Ishikawa (cell line): Measurements from ENCODE around the gene CTTN.

ENCODE experiments used
- CEBPB ChIP-seq: IDR thresholded peaks from 2 replicates; pipeline ENCODE4 v1.6.1; 2012
- CREB1 ChIP-seq: IDR thresholded peaks from 2 replicates; pipeline ENCODE4 v1.6.1; 2012; ENCODE audit warnings: low read depth
- EGR1 ChIP-seq: IDR thresholded peaks from 2 replicates; pipeline ENCODE4 v1.6.1; 2012
- EP300 ChIP-seq: IDR thresholded peaks from 2 replicates; pipeline ENCODE4 v1.6.1; 2012; ENCODE audit warnings: borderline replicate concordance
- FOXM1 ChIP-seq: IDR thresholded peaks from 2 replicates; pipeline ENCODE4 v1.6.1; 2012; ENCODE audit warnings: low read depth, borderline replicate concordance
- NFIC ChIP-seq: IDR thresholded peaks from 2 replicates; pipeline ENCODE4 v1.6.1; 2012
- RAD21 ChIP-seq: IDR thresholded peaks from 2 replicates; pipeline ENCODE4 v1.6.1; 2012; ENCODE audit warnings: low read depth
- TAF1 ChIP-seq: IDR thresholded peaks from 2 replicates; pipeline ENCODE4 v1.6.1; 2012; ENCODE audit warnings: low read depth, mild to moderate bottlenecking
- TCF12 ChIP-seq: IDR thresholded peaks from 2 replicates; pipeline ENCODE4 v1.6.1; 2012; ENCODE audit warnings: low read depth
- TEAD4 ChIP-seq: IDR thresholded peaks from 2 replicates; pipeline ENCODE4 v1.6.1; 2012
- YY1 ChIP-seq: IDR thresholded peaks from 2 replicates; pipeline ENCODE4 v1.6.1; 2012; ENCODE audit warnings: low read depth
- ZBTB7A ChIP-seq: IDR thresholded peaks from 2 replicates; pipeline ENCODE4 v1.6.1; 2012; ENCODE audit warnings: low read depth
- TF ChIP-seq, protein P1 (sequence below): IDR thresholded peaks from 2 replicates; pipeline ENCODE4 v1.6.1; 2012
- TF ChIP-seq, protein P2 (sequence below): IDR thresholded peaks from 2 replicates; pipeline ENCODE4 v1.6.1; 2012
- TF ChIP-seq, protein P3 (sequence below): IDR thresholded peaks from 2 replicates; pipeline ENCODE4 v1.6.1; 2012; ENCODE audit warnings: low read depth, mild to moderate bottlenecking

The CTTN gene

DNA sequence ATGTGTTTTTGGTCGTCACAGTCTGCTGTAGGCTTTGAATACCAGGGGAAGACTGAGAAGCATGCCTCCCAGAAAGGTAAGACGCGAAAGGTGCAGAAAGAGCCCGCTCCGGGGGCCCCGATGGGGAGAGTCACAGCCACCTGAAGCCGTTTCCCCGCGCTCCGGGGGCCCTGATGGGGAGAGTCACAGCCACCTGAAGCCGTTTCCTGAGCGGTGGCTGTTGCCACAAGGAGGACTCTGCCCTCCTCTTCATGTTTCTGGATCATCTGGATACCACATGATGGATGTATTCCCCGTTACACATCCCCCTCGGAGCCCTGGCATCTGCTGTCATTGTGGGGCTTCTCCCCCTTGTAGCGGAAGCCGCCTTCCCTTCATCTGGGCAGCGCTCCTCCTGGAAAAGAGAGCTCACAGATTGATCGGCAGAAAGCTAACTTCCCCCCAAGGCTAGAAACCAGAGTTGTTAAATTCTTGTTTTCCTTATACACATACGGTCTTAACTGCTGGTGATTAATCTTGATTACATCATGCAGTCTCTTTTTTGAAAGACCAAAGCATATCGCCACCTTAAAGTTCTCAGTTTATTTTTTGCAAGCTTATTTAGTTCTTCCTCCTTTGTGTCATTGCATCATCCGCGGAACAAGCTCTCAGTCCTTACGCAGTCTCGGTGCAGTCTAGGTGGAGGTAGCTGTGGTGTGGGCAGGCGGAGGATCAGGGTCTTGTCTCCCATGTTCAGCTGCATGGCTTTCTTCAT is 17.5 kb downstream of the CTTN start:
- TF ChIP-seq RAD21: no peak
- TF ChIP-seq EGR1: no peak
- no peak for TF ChIP-seq FOXM1
- no peak for TF ChIP-seq CEBPB
- no peak for TF ChIP-seq TAF1

DNA sequence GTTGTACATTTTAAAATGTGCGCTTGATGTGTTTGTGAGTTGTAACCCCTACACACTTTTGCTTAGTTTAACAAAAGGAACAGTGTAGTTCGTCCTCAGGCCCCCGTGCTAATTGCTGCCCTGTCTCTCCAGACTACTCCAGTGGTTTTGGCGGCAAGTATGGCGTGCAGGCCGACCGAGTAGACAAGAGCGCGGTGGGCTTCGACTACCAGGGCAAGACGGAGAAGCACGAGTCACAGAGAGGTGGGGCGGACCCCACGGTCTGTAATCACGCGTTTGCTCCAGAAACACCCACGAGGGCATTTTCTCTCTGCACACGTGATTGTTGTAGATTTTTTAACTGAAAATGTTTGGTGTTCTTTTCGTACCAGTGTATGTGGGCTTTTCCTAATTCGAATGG is 18.6 kb downstream of the CTTN start:
- TF ChIP-seq ZBTB7A (no peak), FOXM1 (no peak), CEBPB (no peak), YY1 (no peak), TEAD4 (no peak), CREB1 (no peak), TCF12 (no peak), RAD21 (no peak), EP300 (no peak), NFIC (no peak), EGR1 (no peak), TAF1 (no peak)
- TF ChIP-seq, protein P1, sequence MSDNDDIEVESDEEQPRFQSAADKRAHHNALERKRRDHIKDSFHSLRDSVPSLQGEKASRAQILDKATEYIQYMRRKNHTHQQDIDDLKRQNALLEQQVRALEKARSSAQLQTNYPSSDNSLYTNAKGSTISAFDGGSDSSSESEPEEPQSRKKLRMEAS: no peak
- TF ChIP-seq, protein P2, sequence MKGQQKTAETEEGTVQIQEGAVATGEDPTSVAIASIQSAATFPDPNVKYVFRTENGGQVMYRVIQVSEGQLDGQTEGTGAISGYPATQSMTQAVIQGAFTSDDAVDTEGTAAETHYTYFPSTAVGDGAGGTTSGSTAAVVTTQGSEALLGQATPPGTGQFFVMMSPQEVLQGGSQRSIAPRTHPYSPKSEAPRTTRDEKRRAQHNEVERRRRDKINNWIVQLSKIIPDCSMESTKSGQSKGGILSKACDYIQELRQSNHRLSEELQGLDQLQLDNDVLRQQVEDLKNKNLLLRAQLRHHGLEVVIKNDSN: no peak
- TF ChIP-seq, protein P3, sequence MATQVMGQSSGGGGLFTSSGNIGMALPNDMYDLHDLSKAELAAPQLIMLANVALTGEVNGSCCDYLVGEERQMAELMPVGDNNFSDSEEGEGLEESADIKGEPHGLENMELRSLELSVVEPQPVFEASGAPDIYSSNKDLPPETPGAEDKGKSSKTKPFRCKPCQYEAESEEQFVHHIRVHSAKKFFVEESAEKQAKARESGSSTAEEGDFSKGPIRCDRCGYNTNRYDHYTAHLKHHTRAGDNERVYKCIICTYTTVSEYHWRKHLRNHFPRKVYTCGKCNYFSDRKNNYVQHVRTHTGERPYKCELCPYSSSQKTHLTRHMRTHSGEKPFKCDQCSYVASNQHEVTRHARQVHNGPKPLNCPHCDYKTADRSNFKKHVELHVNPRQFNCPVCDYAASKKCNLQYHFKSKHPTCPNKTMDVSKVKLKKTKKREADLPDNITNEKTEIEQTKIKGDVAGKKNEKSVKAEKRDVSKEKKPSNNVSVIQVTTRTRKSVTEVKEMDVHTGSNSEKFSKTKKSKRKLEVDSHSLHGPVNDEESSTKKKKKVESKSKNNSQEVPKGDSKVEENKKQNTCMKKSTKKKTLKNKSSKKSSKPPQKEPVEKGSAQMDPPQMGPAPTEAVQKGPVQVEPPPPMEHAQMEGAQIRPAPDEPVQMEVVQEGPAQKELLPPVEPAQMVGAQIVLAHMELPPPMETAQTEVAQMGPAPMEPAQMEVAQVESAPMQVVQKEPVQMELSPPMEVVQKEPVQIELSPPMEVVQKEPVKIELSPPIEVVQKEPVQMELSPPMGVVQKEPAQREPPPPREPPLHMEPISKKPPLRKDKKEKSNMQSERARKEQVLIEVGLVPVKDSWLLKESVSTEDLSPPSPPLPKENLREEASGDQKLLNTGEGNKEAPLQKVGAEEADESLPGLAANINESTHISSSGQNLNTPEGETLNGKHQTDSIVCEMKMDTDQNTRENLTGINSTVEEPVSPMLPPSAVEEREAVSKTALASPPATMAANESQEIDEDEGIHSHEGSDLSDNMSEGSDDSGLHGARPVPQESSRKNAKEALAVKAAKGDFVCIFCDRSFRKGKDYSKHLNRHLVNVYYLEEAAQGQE: no peak

DNA sequence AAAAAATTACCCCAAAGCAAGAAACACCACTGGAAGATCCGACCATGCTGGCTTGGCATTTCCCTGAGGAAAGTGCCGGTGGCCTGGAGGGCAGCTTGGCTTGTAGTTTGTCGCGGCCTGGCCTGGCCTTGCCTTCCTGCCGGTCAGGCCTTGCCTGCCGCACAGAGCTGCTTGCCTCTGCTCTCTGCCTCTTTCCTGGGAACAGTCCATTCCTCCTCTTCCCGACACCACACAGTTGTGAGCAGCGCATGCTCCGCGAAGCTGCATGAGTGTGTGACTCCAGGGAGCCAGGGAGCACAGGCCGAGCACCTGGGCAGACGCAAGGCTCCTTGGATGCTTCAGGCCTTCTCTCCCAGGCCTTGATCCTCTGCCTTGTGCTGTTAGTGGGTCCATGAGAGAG is 19.8 kb downstream of the CTTN start:
- TF ChIP-seq CREB1: no peak
- no peak for TF ChIP-seq RAD21

DNA sequence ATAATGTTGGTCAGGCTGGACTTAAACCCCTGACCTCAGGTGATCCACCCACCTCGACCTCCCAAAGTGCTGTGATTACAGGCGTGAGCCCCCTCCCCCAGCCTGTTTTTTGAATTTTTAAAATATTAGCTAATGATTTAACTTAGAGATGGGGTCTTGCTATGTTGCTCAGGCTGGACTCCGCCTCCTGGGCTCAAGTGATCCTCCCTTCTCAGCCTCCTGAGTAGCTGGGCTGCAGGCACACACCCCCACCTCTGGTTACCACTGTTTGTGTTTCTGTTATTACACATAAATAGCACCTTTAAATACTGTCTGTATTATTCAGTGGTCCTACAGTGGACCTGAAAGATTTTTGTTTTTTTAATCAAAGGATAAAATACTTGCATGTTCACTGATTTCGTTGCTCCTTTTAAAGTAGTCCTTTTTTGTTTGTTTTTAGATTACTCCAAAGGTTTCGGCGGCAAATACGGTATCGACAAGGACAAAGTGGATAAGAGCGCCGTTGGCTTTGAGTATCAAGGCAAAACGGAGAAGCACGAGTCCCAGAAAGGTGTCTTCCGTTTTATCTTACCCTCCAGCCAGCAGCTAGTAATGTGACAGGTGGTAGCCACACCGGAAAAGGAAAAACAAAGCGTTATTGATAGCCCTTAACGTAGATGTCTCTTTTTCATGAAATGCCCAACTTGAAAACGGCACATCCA is 21.1 kb downstream of the CTTN start:
- TF ChIP-seq RAD21 (no peak), ZBTB7A (no peak), EP300 (no peak), TCF12 (no peak), YY1 (no peak)
- TF ChIP-seq, protein P3: no peak
- TF ChIP-seq, protein P1: no peak

DNA sequence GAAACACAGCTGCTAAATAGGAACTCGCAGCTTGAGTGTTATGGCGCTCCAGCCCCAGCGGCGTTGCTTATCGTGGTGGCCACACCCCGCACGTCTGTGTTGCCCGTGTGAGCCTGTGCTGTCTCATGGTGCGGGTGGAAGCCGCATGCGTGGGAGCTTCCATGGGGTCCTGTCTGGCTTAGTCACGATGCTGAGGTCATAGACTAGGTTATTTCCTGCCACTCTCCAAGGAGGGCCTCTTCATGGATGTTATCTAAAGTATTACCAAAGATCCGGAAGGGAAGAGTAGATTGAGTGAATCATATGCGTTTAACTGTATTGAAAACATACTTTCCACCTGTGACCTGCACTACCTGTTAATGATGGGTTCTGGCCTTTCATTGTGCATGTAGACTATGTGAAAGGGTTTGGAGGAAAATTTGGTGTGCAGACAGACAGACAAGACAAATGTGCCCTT is 21.7 kb downstream of the CTTN start:
- TF ChIP-seq EP300 (no peak), CEBPB (no peak), EGR1 (no peak), RAD21 (no peak), CREB1 (no peak), YY1 (no peak), FOXM1 (no peak), ZBTB7A (no peak), TAF1 (no peak), NFIC (no peak), TCF12 (no peak), TEAD4 (no peak)
- TF ChIP-seq, protein P1: no peak
- TF ChIP-seq, protein P3: no peak
- TF ChIP-seq, protein P2: no peak
